Measurements from ENCODE around the gene SPACA6.

DNA sequence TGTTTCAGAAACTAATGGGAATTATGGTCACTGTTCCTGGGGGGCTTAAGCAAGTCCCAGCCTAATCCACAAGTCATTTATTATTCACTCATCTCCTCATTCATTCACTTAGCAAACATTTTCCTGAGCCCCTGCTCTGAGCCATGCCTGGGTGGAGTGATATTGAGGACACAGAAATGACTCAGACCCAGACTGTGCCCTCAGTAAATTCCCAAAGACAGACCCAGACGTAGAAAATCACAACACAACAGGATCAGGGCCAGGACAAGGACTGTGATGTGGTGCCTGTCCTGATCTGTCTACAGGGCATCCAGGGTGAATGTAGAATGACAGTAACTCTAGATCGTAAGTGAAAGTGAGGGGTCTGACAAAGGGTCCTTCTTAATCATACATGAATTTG lies 7.0 kb upstream of the SPACA6 start:
- TF ChIP-seq, protein P1, sequence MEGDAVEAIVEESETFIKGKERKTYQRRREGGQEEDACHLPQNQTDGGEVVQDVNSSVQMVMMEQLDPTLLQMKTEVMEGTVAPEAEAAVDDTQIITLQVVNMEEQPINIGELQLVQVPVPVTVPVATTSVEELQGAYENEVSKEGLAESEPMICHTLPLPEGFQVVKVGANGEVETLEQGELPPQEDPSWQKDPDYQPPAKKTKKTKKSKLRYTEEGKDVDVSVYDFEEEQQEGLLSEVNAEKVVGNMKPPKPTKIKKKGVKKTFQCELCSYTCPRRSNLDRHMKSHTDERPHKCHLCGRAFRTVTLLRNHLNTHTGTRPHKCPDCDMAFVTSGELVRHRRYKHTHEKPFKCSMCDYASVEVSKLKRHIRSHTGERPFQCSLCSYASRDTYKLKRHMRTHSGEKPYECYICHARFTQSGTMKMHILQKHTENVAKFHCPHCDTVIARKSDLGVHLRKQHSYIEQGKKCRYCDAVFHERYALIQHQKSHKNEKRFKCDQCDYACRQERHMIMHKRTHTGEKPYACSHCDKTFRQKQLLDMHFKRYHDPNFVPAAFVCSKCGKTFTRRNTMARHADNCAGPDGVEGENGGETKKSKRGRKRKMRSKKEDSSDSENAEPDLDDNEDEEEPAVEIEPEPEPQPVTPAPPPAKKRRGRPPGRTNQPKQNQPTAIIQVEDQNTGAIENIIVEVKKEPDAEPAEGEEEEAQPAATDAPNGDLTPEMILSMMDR (IDR thresholded peaks at IDR 0.05): no peak
- no peak for TF ChIP-seq POLR2A (IDR thresholded peaks at IDR 0.05)

Measured in prostate gland (tissue), 2 donors.